OCI-LY3 (cell line): ENCODE results near the gene RFTN1.

ENCODE experiments used
- EZH2phosphoT487 ChIP-seq: fragments of 200-600 bp; shearing (Covaris generic); IDR thresholded peaks from 2 replicates; pipeline ENCODE4 v1.6.1; 2018; ENCODE audit warnings: antibody characterized with exemption, mixed run types, low read depth
- TF ChIP-seq, protein P1 (sequence below): fragments of 200-600, 300-600 bp; sonication (generic); IDR thresholded peaks from 2 replicates; pipeline ENCODE4 v1.5.1; 2014; ENCODE audit warnings: antibody characterized with exemption, low read length, low read depth

DNA sequence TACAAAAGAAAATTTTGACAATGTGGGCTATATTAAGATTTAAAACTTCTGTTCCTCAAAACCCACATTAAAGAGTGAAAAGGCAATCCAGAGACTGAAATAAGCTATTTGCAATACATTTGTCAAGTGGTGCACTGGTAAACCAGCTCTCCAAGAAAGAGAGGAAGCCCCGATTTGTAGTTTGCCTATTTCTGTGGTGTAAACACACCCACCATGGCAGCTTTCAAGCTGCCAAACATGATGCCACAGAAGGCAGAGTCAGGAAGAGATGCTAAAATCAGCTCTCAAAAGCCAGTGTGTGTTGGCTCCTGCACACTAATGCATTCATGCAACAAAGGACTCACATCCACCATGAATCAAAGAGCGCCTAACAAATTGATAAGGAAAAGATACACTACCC lies 17.5 kb downstream of the RFTN1 start:
- TF ChIP-seq, protein P1, sequence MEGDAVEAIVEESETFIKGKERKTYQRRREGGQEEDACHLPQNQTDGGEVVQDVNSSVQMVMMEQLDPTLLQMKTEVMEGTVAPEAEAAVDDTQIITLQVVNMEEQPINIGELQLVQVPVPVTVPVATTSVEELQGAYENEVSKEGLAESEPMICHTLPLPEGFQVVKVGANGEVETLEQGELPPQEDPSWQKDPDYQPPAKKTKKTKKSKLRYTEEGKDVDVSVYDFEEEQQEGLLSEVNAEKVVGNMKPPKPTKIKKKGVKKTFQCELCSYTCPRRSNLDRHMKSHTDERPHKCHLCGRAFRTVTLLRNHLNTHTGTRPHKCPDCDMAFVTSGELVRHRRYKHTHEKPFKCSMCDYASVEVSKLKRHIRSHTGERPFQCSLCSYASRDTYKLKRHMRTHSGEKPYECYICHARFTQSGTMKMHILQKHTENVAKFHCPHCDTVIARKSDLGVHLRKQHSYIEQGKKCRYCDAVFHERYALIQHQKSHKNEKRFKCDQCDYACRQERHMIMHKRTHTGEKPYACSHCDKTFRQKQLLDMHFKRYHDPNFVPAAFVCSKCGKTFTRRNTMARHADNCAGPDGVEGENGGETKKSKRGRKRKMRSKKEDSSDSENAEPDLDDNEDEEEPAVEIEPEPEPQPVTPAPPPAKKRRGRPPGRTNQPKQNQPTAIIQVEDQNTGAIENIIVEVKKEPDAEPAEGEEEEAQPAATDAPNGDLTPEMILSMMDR, result no peak
- TF ChIP-seq EZH2phosphoT487, result no peak
